Gastroesophageal sphincter (tissue), 4 donors: ENCODE measurements around the gene NCF4. TPM values are rescaled to one million over a fixed set of nuclear protein-coding genes. Genes with fewer than 3 reads are reported as not detected.

ENCODE experiments used
- ATAC-seq: fragments of 150-250 bp; one replicate; pipeline ENCODE4 v1.9.1; 2016; ENCODE audit warnings: mild to moderate bottlenecking, moderate library complexity
- H3K27ac ChIP-seq, 4 donors: fragments of 200-600 bp; sonication (generic) in 3 of 4; 1 replicate in 3 of 4; 2 replicates in 1 of 4; pipeline ENCODE4 v1.5.1; 2016 to 2019
- H3K27me3 ChIP-seq: fragments of 200-600 bp; sonication (generic); one replicate; pipeline ENCODE4 v1.5.1; 2019
- H3K36me3 ChIP-seq, 2 donors: fragments of 200-600 bp; sonication (generic); one replicate each; pipeline ENCODE4 v1.5.1; 2019; ENCODE audit warnings: control low read depth in 1 of 2
- H3K4me1 ChIP-seq, 3 donors: fragments of 200-600 bp; sonication (generic); 1 replicate in 2 of 3; 2 replicates in 1 of 3; pipeline ENCODE4 v1.5.1; 2016 to 2019; ENCODE audit warnings: control low read depth in 2 of 3
- H3K4me3 ChIP-seq, 2 donors: fragments of 200-600 bp; sonication (generic); one replicate each; pipeline ENCODE4 v1.5.1; 2019; ENCODE audit warnings: mild to moderate bottlenecking in 1 of 2, moderate library complexity in 1 of 2
- H3K9me3 ChIP-seq, 3 donors: fragments of 200-600 bp; sonication (generic); one replicate each; pipeline ENCODE4 v1.5.1; 2017 to 2019; ENCODE audit warnings: control low read depth in 2 of 3
- EP300 ChIP-seq: sonication (generic); formaldehyde crosslinking; IDR thresholded peaks from one replicate; pipeline ENCODE4 v1.6.1; 2017; ENCODE audit warnings: antibody characterized with exemption, mild to moderate bottlenecking
- POLR2A ChIP-seq, 2 donors: fragments of 450-650 bp; IDR thresholded peaks; one replicate each; pipeline ENCODE4 v1.6.1; 2017; ENCODE audit warnings: antibody characterized with exemption in 2 of 2, mild to moderate bottlenecking in 2 of 2, moderate library complexity in 1 of 2
- POLR2AphosphoS5 ChIP-seq: sonication (generic); formaldehyde crosslinking; IDR thresholded peaks from one replicate; pipeline ENCODE4 v1.6.1; 2017; ENCODE audit warnings: antibody characterized with exemption
- WGBS, 2 donors: methylation state at CpG; one replicate each; pipeline ENCODE4 v1.1.5; 2018; ENCODE audit warnings: low coverage in 1 of 2; 5-methylcytosine and 5-hydroxymethylcytosine counted together
- total RNA-seq, 4 donors: library from RNA; depleted of rRNA; stranded (reverse); fragments of >200 nt; gene quantifications; one replicate each; pipeline ENCODE4 v1.1.0, GENCODE V29; 2016
- TF ChIP-seq, protein P1 (sequence below), 4 experiments: fragments of 200-600 bp in 2 of 4; fragments of 450-650 bp in 2 of 4; sonication (generic) in 1 of 4; IDR thresholded peaks; one replicate each; pipeline ENCODE4 v1.5.1; 2017 to 2019; ENCODE audit warnings: antibody characterized with exemption in 4 of 4, mild to moderate bottlenecking in 2 of 4, moderate library complexity in 2 of 4

The NCF4 gene
- total RNA-seq, 4 donors from 2014 or later, result 5.4 to 20.5 (median 10.6) TPM

DNA sequence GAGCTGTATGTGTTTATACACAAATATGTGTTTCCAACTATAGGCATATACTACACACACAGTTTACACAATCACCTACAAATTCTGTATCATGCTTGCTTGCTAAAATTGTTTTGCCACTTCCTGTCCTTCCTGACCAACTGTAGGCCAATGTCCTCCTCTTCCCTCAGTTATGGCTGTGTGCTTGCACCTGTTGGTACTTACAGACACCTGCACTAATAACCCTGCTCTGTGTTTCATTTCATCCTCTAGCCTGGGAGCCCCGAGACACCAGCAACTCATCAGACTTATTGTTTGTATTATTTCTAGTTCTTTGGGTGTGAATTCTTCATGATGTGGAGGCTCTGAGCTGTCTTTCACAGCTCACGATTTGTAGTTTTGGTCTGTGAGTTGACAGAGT, 1.8 kb upstream of the NCF4 start:
- TF ChIP-seq POLR2A (IDR thresholded peaks at IDR 0.05) (no peak), POLR2AphosphoS5 (no peak), EP300 (no peak)
- TF ChIP-seq, protein P1, sequence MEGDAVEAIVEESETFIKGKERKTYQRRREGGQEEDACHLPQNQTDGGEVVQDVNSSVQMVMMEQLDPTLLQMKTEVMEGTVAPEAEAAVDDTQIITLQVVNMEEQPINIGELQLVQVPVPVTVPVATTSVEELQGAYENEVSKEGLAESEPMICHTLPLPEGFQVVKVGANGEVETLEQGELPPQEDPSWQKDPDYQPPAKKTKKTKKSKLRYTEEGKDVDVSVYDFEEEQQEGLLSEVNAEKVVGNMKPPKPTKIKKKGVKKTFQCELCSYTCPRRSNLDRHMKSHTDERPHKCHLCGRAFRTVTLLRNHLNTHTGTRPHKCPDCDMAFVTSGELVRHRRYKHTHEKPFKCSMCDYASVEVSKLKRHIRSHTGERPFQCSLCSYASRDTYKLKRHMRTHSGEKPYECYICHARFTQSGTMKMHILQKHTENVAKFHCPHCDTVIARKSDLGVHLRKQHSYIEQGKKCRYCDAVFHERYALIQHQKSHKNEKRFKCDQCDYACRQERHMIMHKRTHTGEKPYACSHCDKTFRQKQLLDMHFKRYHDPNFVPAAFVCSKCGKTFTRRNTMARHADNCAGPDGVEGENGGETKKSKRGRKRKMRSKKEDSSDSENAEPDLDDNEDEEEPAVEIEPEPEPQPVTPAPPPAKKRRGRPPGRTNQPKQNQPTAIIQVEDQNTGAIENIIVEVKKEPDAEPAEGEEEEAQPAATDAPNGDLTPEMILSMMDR (IDR thresholded peaks at IDR 0.05), result no peak
- peaks cover 25% of the 10 kb centered on the region for H3K27me3 ChIP-seq
- no peaks in the 10 kb centered on the region for H3K9me3 ChIP-seq
- H3K4me3 ChIP-seq, result no peak overlapping the region
- H3K36me3 ChIP-seq, result no peaks in the 10 kb centered on the region
- 78 to 82% methylated on average over 2 of the region's 2 CpGs for WGBS, 2 donors
- no peak overlapping the region for H3K27ac ChIP-seq
- peaks cover 0 to 12% (median 0%) of the 10 kb centered on the region in 3 donors for H3K4me1 ChIP-seq
- ATAC-seq, result no peak

DNA sequence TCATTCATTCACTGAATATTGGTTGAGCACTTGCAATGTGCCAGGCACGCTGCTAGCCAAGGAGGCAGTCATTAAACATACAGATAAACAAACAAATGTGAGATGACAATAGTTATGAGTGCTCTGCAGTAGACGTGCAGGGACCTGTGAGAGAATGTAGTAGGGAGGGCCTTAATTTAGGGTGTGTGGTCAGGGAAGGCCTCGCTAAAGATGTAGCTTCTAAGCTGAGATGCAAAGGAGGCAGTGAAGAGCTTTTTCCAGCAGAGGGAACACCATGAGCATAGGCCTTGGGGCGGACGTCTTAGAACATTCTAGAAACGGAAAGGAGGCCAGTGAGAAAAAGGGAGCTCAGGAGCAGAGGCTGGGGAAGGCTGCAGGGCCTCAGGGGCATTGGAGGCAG, 789 bp upstream of the NCF4 start:
- Histone ChIP-seq H3K4me1 (peaks cover 0 to 12% (median 0%) of the 10 kb centered on the region in 3 donors), H3K36me3 (no peaks in the 10 kb centered on the region), H3K9me3 (no peaks in the 10 kb centered on the region), H3K27me3 (peaks cover 20% of the 10 kb centered on the region), H3K27ac (no peak overlapping the region), H3K4me3 (no peak overlapping the region)
- ATAC-seq, result no peak
- TF ChIP-seq POLR2AphosphoS5 (no peak), EP300 (no peak), POLR2A (IDR thresholded peaks at IDR 0.05) (no peak)
- TF ChIP-seq, protein P1 (IDR thresholded peaks at IDR 0.05), result no peak
- WGBS, 2 donors, result 77% methylated on average over 6 of the region's 6 CpGs; no CpG with 5 or more reads in 1 of the 2 donors

DNA sequence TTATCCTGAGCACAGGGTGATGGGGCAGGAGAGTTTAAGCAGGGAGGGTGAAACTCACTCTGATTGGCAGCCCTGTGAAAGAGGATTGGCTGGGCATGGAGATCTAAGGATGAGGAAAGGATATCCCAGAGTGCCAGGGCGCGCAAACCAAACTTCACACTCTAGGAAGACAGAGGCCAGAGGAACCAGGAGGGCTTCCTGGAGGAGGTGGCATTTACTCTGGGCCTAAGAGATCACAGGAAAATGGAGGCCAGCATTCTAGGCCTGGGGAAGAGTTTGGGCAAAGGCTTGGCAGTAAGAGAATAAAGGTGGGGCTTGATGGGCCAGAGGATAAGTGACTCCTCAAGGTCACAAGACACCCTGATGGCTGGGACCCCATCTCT, 377 bp upstream of the NCF4 start:
- TF ChIP-seq, protein P1 (IDR thresholded peaks at IDR 0.05), result no peak
- TF ChIP-seq POLR2A (IDR thresholded peaks at IDR 0.05) (no peak), EP300 (no peak), POLR2AphosphoS5 (no peak)
- H3K36me3 ChIP-seq, result no peaks in the 10 kb centered on the region
- no peaks in the 10 kb centered on the region for H3K9me3 ChIP-seq
- no peak for ATAC-seq
- no CpG with 5 or more reads among the region's 2 CpGs for WGBS, 2 donors
- H3K4me3 ChIP-seq, result no peak overlapping the region
- H3K27ac ChIP-seq, result no peak overlapping the region
- H3K4me1 ChIP-seq, result peaks cover 0 to 12% (median 0%) of the 10 kb centered on the region in 3 donors
- H3K27me3 ChIP-seq, result peaks cover 16% of the 10 kb centered on the region

DNA sequence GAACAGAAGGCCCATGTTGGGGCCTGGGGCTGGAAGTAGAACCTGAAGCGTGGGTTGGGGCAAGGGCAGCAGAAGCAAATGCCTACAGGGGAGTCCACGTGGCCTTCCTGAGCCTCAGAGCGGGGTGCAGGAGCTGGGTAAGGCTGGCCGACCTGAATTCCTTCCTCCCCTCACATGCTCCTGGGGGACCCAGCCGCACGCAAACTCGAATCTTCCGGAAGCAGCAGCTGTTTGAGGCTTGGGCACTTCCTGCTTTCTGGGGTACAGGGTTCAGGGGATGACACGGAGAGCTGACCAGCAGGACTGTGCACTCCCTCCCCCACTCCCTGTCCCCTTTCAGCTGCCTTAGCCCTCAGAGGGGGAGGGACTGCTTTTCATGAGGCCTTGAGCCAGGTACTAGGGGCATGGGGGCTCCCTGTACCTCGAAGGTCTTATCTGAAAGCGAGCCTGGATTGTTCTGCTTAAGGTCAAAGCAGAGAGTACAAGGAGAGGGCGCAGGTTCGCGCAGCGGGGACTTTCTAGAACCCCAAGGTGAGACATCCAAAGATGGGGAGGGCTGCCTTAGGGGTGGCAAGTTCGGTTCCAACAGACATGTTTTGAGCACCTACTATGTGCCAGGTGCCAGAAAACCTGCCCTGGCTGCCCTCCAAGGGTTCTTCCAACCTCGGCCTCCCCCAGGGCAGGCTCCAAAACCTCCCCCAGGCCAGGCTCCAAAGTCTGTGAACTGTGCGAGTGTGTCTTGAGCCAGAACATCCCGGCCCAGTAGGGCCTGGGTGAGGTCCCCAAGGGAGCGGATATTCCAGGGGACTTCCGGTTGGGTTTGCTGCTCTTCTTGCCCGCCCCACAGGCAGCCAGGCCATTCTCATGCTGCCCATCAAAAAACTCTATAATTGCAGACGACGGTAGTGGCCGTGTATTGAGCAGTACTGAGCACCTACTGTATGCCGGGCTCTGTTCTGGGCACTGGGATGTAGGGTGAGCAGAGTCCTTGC, 1.7 kb downstream of the NCF4 start:
- H3K4me3 ChIP-seq, result peak overlapping the region in 1 of 2 donors; percentile 32
- TF ChIP-seq POLR2AphosphoS5, result no peak
- TF ChIP-seq, protein P1 (IDR thresholded peaks at IDR 0.05), result no peak
- no peak for TF ChIP-seq EP300
- no peak for TF ChIP-seq POLR2A (IDR thresholded peaks at IDR 0.05)
- H3K27ac ChIP-seq, result peak overlapping the region in 2 of 4 donors; percentile 49 to 54

More for the DNA sequence above, 1.7 kb downstream of the NCF4 start:
- WGBS, 2 donors, result 53% methylated on average over 4 of the region's 26 CpGs; no CpG with 5 or more reads in 1 of the 2 donors
- ATAC-seq, result peak; percentile 39
- H3K9me3 ChIP-seq, result no peaks in the 10 kb centered on the region
- no peaks in the 10 kb centered on the region for H3K36me3 ChIP-seq
- peaks cover 25% of the 10 kb centered on the region for H3K27me3 ChIP-seq
- no peaks in the 10 kb centered on the region for H3K4me1 ChIP-seq
